Posterior cingulate gyrus (tissue), 11 donors: Measurements from ENCODE around the gene EEF1AKMT1.
"Not testable (repeated sequence)": the region's sequence is repeated elsewhere in the genome, so short reads cannot be mapped to it uniquely, and the experiment has no call there.

Experiments
- DNase-seq, 10 donors: peaks; one replicate each; pipeline versions ENCODE4 v3.0.0 to v3.0.0-alpha.2; 2020 to 2021; ENCODE audit warnings: mixed read lengths in 3 of 10
- intact Hi-C: fragments of 100-400 bp; cut with DNase I; formaldehyde crosslinking; loops from one replicate; pipeline ENCODE4 v1.15.1; 2023

EEF1AKMT1 gene

GRCh38 chr13:20779405-20779804 lies 5.6 kb upstream of the EEF1AKMT1 start:
- peak in 3 of 10 donors; percentile 12 to 76 (median 63) for DNase-seq
- intact Hi-C loops = loop anchor here (10.0 kb wide), 1 partner anchor 215 kb away; the partner anchor contains the start of gene IFT88

- intact Hi-C loops = loop anchor here (10.0 kb wide), 1 partner anchor 214 kb away; the partner anchor contains the start of gene IFT88
- no peak for DNase-seq
These were observed 4.5 kb upstream of the EEF1AKMT1 start for GRCh38 chr13:20778311-20778710.

GRCh38 chr13:20776751-20777150 lies 3.0 kb upstream of the EEF1AKMT1 start:
- no peak for DNase-seq
- intact Hi-C loops = loop anchor here (10.0 kb wide), 1 partner anchor 212 kb away; the partner anchor contains the start of gene IFT88

GRCh38 chr13:20775961-20776360 lies 2.2 kb upstream of the EEF1AKMT1 start:
- DNase-seq = no peak
- intact Hi-C loops = loop anchor here (10.0 kb wide), 1 partner anchor 211 kb away; the partner anchor contains the start of gene IFT88

- intact Hi-C loops = loop anchor here (5.0 to 10.0 kb wide), 2 partner anchors 72 to 210 kb away; partner anchors contain the start of genes IFT88 and IL17D
- no peak for DNase-seq
These were observed 985 bp upstream of the EEF1AKMT1 start for GRCh38 chr13:20774746-20775145.

GRCh38 chr13:20772401-20773131 lies 1.2 kb downstream of the EEF1AKMT1 start:
- intact Hi-C loops = loop anchor here (5.0 to 10.0 kb wide), 2 partner anchors 70 to 208 kb away; partner anchors contain the start of genes IFT88 and IL17D

GRCh38 chr13:20769834-20770233 lies 3.9 kb downstream of the EEF1AKMT1 start:
- DNase-seq = no peak
- intact Hi-C loops = loop anchor here (5.0 to 10.0 kb wide), 2 partner anchors 68 to 205 kb away; partner anchors contain the start of genes IFT88 and IL17D

More at GRCh38 chr13:20772401-20773131, 1.2 kb downstream of the EEF1AKMT1 start:
- no peak for DNase-seq

GRCh38 chr13:20769091-20769490 lies 4.7 kb downstream of the EEF1AKMT1 start:
- intact Hi-C loops = no loop called here
- no peak for DNase-seq

- intact Hi-C loops = no loop called here
- no peak for DNase-seq
These were observed 6.3 kb downstream of the EEF1AKMT1 start for GRCh38 chr13:20767309-20767943.

GRCh38 chr13:20760872-20761271 lies 12.9 kb downstream of the EEF1AKMT1 start:
- intact Hi-C loops = no loop called here
- DNase-seq = no peak

GRCh38 chr13:20754009-20754408 lies 19.8 kb downstream of the EEF1AKMT1 start:
- intact Hi-C loops = no loop called here

GRCh38 chr13:20749377-20749776 lies 24.4 kb downstream of the EEF1AKMT1 start:
- no peak for DNase-seq

More at GRCh38 chr13:20754009-20754408, 19.8 kb downstream of the EEF1AKMT1 start:
- DNase-seq = no peak

GRCh38 chr13:20743830-20744404 lies 29.8 kb downstream of the EEF1AKMT1 start:
- DNase-seq, intact Hi-C loops: not testable (repeated sequence)

More at GRCh38 chr13:20749377-20749776, 24.4 kb downstream of the EEF1AKMT1 start:
- intact Hi-C loops = no loop called here

- peak in 1 of 10 donors; percentile 79 for DNase-seq
- intact Hi-C loops = no loop called here
These were observed 33.7 kb downstream of the EEF1AKMT1 start for GRCh38 chr13:20740021-20740420.

- DNase-seq = no peak
- intact Hi-C loops = no loop called here
These were observed 35.1 kb downstream of the EEF1AKMT1 start for GRCh38 chr13:20738616-20739015.

GRCh38 chr13:20729633-20730585 lies 43.9 kb downstream of the EEF1AKMT1 start:
- DNase-seq = peak in 1 of 10 donors; percentile 70
- intact Hi-C loops = no loop called here

GRCh38 chr13:20728579-20729311 lies 45.0 kb downstream of the EEF1AKMT1 start:
- peak in 1 of 10 donors; percentile 33 for DNase-seq
- intact Hi-C loops = no loop called here

- intact Hi-C loops = no loop called here
- no peak for DNase-seq
These were observed 45.9 kb downstream of the EEF1AKMT1 start for GRCh38 chr13:20727856-20728255.
